ENCODE results near the gene PKP4.

Gene PKP4

DNA sequence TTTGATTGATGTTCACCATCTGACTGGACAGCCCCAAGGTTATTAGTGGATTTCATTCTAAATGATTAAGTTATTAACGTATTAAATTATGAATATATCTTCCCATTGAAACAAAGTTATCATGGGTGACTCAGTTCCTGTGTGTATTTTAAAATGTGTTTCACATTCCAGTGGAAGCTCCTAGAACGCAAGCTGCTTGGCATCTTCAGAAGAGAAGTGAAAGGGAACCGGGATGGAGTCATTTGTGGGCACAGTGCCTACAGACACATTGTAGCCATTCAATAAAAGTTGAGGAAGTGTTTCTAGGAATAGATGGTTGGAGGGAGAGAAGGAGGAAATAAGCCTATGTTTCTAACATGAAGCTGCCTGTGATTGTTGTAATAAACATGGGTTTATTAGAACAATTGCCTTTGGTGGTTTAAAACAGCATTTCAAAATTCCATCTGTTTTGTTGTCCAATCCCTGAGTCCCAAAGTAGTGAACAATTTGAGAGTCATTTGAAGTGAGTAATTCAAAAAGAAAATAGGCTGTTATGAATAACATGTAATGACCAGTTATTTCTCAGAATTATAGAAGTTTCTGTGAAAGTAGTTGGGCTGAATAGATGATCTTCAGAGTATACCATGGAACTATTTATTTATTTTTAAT is 143.5 kb downstream of the PKP4 start:
- DNase-seq (ENCODE audit: low spot score), result peak; percentile 53

DNA sequence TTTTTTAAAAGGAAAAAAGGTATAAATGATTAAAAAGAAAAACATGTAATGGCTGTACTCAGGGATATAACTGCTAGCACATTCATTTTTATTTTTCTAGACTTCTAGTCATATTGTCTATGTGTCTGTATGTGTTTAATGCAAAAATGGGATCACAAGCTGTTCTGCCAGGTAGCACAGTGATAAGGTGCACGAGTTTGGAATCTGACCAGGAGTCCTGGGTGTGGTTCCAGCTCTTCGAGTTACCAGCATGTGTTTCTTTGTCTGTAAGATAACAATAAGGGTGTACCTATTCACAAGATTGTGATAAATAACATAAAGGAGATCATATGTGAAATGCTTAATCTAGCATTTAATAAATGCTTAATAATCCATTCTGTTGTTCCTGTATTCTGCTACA is 145.3 kb downstream of the PKP4 start:
- no peak for DNase-seq (ENCODE audit: low spot score)

GRCh38 chr2:158603205-158603604 is 146.5 kb downstream of the PKP4 start:
- DNase-seq (ENCODE audit: low spot score), result no peak

DNA sequence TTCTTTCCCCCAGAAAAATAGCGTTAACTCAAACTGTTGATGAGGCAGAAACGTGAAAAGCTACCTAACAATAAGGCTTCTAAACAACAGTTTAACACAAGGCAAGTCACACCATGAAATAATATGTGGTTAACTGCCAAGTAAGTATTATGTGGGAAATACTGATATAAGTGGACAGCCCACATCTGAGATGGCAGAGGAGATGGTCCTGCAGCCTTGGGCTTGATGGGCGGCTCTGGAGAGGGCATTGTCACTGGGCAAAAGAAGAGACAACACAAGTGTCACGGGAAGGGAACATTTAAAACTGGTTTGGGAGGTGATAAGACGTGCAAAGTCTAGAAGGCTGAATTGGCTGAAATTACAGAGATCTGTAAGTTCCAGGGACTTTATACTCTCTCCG is 147.2 kb downstream of the PKP4 start:
- no peak for DNase-seq (ENCODE audit: low spot score)

DNA sequence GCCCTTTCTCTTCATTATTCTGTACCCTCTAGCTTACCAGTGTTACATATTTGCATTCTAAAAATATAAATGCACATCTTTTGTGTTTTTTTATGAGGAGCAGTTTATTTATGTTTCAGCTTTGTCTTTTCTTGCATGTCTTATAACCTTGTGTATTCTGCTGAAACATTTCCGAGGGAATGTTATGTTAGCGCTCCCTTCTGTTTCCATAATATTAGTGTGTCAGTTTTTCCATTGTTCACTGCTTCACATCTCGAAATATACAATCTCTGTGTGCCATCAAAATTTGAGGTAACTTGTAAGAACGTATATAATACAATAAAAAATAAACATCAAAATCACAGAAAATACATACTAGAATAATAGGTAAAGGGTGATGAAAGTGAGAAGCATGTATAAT is 153.3 kb downstream of the PKP4 start:
- no peak for DNase-seq (ENCODE audit: low spot score)

DNA sequence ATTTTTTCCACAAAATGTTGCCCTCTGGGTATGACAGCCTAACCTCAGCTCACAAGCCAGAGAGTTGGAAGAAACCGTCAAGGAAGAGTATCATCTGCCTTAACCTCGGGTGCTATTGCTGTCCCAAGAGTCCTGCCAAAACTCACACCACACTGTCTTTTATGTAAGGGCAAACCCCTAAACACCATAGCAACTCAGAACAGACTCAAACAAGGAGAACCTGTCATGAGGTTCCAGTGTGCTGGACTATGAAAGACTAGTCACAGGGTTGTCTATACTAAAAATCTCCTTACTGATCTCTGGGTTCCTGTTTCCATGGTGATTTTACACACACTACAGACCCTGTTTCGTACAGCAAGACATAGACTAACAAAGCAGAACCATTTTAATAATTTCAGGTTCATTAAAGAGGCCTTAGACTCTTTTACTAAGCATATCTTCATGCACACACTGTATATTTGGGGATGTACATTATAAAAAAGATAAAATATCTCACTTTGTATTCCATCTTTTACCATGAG is 159.8 kb downstream of the PKP4 start:
- DNase-seq (ENCODE audit: low spot score), result no peak

DNA sequence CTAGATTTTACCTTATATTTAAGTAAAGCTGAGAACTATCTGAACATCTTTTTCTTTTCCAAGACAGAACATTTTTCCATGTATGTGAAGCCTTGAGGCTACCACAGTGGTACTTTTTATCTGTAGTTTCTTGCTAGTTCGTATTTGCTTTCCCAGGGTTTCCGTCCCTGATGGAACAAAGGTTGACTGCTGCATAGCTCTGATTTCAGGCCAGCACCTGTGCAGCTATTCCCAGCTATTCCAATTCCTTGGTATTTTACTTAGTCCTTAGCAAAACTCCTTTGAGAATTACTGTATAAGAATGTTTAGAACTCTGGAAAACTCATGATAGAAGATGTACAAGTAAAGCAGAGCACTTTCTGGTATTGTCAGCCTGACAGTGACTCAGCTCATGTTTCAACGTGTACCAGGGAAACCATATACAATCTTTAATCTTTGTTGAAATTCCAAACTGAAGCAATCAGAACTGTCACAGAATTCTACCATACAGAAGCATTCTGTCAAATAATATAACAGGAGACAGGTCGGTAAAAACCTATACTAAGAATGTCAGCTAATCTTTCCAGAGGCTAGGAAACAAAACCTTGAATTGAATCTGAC is 162.2 kb downstream of the PKP4 start:
- no peak for DNase-seq (ENCODE audit: low spot score)

DNA sequence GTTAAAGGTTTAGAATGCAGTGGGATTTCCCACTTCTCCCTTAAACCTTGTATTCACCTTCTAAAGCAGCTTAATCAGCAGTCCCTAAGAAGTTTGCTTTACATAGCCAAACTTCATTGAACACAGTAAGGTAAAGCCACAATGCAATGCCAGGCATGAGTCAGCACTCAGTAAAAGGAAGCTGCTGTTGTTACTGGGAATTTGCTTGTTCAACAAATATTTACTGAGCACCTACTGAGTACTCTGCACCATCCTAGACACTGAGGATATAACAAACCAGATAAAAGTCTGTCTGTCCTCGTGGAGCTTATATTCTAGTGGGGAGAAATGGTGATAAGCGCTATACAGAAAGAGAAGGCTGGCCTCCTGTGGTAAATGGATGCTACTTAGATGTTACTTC is 162.7 kb downstream of the PKP4 start:
- DNase-seq (ENCODE audit: low spot score), result no peak

DNA sequence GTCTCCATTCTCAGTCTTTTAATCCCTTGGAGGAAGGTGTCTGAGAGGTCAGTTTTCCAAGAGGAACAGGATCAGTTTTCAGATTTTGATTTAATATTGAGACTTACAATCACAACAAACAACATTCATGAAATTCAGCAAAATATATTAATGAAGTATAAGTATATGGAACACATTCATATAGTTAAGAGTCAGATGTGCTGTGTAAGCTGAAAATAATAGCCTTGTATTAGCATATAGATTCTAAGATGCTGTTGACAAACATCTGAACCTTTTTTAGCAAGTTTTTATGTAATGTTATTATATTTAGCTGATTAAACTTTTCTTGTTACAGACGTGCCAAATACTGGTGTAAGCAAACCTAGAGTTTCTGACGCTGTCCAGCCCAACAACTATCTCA is 163.9 kb downstream of the PKP4 start:
- no peak for DNase-seq (ENCODE audit: low spot score)

DNA sequence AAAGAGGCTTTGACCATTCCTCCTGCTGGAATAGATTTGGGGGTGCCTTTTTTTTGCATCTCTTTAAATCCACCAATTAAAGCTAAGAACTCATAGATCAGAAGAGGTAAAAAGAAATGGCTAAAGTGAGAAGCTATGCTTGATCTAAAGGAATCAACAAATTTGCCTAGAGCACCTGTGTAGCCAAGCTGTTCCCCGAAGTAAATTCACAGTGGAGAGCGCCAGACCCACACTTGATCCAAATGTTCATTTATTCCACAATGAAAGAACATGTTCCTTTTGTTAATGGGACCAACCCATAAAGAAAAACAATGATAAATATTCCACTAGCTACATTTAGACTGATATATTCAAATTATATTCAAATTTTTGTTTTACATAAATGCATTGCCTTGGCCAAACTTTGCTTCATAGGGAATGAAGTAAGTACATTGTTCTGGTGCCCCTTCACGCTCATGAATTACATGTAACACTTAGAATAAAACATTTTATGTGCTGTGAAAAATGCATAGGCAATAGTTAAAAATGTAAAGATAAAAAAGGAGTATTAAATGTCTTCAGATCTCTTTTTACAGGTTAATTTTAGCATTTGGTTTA is 167.4 kb downstream of the PKP4 start:
- DNase-seq (ENCODE audit: low spot score), result no peak

DNA sequence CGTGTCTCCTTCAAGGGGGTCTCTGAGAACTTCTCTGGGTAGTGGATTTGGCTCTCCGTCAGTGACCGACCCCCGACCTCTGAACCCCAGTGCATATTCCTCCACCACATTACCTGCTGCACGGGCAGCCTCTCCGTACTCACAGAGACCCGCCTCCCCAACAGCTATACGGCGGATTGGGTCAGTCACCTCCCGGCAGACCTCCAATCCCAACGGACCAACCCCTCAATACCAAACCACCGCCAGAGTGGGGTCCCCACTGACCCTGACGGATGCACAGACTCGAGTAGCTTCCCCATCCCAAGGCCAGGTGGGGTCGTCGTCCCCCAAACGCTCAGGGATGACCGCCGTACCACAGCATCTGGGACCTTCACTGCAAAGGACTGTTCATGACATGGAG is 168.2 kb downstream of the PKP4 start:
- no peak for DNase-seq (ENCODE audit: low spot score)

GRCh38 chr2:158629116-158629515 is 172.4 kb downstream of the PKP4 start:
- no peak for DNase-seq (ENCODE audit: low spot score)

GRCh38 chr2:158633261-158633660 is 176.5 kb downstream of the PKP4 start:
- no peak for DNase-seq (ENCODE audit: low spot score)

DNA sequence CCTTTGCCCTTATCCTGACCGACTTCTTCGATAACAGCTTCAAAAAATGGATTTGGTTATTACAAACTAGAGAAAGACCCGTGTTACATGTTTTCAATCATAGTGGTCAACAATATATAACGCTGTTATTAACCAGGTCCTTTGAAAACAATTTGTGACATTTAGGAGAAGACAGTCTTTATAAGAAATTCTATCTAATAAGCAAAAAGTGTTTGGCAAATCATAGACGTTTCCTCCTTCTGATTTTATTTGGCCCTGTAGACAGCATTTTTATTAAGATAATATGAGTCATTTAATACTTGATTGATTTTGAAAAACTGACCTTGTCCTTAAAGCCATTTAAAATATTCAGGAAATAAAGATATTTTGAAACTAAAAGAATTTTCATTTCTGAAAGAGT is 177.9 kb downstream of the PKP4 start:
- DNase-seq (ENCODE audit: low spot score), result no peak

- DNase-seq (ENCODE audit: low spot score), result no peak
Measured at GRCh38 chr2:158635961-158636601, 179.3 kb downstream of the PKP4 start.

DNA sequence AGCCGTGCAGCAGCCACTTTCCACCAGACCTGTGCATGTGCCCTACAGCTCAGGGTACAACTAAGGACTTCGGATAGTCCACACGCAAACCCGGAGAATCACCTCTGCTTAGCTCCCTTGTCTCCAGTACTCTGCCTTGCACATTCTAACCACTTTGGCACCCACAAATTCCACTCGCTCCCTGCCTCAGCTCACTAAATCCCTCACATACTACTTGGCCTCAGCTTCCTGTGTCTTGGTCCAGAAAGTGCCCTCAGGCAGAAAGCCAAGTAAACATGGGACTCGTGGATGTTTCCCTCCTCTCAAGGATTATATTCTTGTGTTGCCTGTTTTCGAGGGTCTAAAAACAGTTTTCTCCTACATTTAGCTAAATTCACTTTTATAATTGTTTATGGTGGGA is 180.6 kb downstream of the PKP4 start:
- DNase-seq (ENCODE audit: low spot score), result no peak

DNA sequence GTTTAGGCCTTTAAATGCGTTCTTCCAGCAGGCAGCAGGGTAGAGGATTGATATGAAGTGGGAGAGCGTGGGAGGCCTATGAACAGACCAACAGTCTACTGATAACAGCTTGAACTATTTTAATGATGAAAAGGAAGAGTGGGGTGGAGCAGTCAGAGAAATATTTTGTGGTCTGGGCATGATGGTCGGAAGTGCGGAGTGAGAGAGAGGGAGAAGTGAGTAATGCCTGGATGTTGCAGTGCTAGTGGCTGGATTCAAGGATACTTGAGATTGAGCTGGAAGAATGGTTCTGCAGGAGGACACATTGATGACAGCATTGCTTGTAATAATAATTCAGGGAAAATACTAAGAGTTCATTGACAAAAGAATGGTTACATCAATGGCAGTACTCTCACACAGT is 187.4 kb downstream of the PKP4 start:
- peak; percentile 17 for DNase-seq (ENCODE audit: low spot score)

DNA sequence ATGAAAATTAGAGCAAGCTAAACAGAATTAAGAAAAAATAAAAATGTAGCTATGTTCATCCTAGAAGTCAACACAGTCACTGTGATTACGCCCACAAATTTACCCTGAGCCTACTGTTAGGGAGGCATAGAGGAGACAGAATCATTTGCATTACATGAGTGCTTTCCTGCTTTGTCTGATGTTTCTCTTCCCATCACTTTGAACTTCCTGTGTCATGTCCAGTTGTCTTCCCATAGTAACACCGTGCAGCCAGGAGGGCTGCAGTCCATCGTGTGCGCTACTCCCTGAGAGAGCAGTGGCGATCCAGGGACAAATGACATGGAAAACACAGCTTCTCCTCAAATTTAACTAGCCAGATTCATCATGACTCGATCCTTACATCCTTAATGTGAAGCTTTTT is 188.5 kb downstream of the PKP4 start:
- DNase-seq (ENCODE audit: low spot score), result no peak

DNA sequence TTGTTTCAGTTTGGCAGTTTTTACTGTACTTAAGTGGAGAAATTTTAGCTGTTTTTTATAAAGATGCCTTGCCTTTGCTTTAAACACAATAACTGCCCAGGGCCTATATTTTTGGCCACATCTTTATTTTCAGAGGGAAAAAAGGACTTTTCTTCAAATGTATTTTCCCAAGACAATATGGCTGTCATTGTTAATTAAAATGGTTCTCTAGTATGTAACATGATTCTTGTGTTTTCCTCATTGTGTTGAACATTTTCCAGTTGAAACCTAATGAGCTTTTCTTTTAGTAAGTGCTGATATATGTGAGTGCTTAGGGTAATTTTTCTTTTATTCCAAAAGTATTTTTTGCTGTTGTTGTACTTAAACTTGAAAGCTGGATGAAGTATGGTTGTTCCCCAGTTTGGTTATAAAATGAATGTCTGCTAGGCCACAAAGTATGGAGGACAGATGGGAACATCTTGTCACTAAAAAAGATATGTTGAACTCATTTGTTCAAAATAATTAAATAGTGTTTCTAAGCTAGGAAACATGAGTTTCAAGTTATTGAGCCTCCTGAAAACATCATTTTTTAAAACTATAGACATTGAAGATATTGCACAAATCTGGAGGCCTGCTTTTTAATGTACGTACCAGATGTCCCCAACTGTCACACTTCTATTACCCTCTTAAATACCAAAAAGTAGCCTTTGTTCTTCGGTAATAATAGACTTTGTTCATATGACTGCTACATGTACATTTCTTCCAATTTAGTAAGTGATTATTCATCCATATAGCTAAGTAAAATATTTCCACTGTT is 190.9 kb downstream of the PKP4 start:
- DNase-seq (ENCODE audit: low spot score), result no peak

DNA sequence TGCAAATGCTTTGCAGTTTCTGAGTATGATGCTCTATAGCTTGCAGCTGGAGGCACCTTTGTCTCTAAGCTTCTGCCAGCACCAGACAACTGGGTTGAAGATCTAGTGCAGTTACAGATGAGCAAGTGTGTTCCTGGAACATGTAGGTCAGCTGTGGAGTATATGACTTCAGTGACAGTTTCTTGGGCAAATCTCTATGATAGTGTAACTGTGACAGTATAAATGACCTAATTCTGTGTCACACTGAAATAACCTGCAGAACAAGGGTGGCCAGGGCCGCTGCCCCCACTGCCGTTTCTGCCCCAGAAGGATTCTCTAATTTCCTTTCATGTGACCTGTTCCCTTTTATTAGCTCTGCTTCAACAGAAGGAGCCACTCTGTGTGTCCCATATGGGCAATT is 193.1 kb downstream of the PKP4 start:
- no peak for DNase-seq (ENCODE audit: low spot score)

GRCh38 chr2:158650646-158651357 is 194.1 kb downstream of the PKP4 start:
- DNase-seq (ENCODE audit: low spot score), result no peak
